BE2C (cell line): ENCODE results near the gene SRD5A1.

Source experiments
- DNase-seq: peaks from one replicate; pipeline ENCODE4 v3.0.0-alpha.2; 2020
- H3K27me3 ChIP-seq: fragments of 250-450 bp; sonication (Bioruptor Pico); 2 replicates; pipeline ENCODE4 v1.5.1; 2020; ENCODE audit warnings: mild to moderate bottlenecking
- H3K36me3 ChIP-seq: fragments of 250-450 bp; sonication (Bioruptor Pico); 2 replicates; pipeline ENCODE4 v1.5.1; 2020; ENCODE audit warnings: mild to moderate bottlenecking
- H3K4me1 ChIP-seq: fragments of 250-450 bp; sonication (Bioruptor Pico); 2 replicates; pipeline ENCODE4 v1.5.1; 2020
- H3K4me3 ChIP-seq: 2 replicates; pipeline ENCODE4 v1.5.1; 2011; ENCODE audit warnings: low read depth, low read length
- H3K9me3 ChIP-seq: fragments of 250-450 bp; sonication (Bioruptor Pico); 2 replicates; pipeline ENCODE4 v1.5.1; 2020
- TF ChIP-seq, protein P1 (sequence below): IDR thresholded peaks from 2 replicates; pipeline ENCODE4 v1.5.1; 2012; ENCODE audit warnings: mild to moderate bottlenecking, low read depth, low read length

SRD5A1 gene

DNA sequence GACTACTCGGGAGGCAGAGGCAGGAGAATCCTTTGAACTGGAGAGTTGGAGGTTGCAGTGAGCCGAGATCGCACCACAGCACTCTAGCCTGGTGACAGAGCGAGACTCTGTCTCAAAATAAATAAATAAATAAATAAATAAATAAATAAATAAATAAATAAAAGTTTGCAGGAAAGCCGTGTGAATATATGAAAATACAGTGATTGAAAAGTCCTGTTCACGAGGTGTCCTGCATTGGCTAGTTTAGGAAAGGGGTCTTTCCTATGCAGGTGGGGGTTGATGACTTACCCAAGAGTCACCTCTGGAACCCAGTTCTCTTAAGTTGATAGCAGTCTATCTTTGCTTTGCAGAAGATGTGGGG is 87.3 kb downstream of the SRD5A1 start:
- no peak overlapping the region for H3K4me3 ChIP-seq
- TF ChIP-seq, protein P1, sequence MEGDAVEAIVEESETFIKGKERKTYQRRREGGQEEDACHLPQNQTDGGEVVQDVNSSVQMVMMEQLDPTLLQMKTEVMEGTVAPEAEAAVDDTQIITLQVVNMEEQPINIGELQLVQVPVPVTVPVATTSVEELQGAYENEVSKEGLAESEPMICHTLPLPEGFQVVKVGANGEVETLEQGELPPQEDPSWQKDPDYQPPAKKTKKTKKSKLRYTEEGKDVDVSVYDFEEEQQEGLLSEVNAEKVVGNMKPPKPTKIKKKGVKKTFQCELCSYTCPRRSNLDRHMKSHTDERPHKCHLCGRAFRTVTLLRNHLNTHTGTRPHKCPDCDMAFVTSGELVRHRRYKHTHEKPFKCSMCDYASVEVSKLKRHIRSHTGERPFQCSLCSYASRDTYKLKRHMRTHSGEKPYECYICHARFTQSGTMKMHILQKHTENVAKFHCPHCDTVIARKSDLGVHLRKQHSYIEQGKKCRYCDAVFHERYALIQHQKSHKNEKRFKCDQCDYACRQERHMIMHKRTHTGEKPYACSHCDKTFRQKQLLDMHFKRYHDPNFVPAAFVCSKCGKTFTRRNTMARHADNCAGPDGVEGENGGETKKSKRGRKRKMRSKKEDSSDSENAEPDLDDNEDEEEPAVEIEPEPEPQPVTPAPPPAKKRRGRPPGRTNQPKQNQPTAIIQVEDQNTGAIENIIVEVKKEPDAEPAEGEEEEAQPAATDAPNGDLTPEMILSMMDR: no peak
- H3K36me3 ChIP-seq: peaks cover 38% of the 10 kb centered on the region
- DNase-seq: no peak
- H3K4me1 ChIP-seq: peaks cover 11% of the 10 kb centered on the region
- H3K27me3 ChIP-seq: no peaks in the 10 kb centered on the region
- no peaks in the 10 kb centered on the region for H3K9me3 ChIP-seq

DNA sequence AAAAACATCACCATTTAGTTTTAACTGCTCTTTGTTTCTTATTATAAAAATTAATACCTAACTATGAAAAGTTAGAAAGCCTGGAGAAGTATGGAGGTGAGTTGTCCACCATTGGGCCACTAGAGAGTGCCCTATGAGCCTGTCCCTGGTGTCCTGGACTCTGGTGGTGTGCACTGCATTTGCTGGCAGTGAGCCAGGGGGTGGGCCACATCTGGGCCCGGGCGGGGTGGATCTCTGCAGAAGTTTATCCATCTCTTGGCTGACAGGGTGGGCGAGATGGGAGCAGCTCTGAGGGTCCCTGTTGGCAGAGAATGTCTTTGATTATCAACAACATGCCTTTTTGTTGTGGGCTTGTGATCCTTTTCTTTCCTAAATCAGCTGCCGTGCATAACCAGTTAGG is 88.2 kb downstream of the SRD5A1 start:
- Histone ChIP-seq H3K27me3 (no peaks in the 10 kb centered on the region), H3K4me3 (no peak overlapping the region), H3K9me3 (no peaks in the 10 kb centered on the region), H3K36me3 (peaks cover 29% of the 10 kb centered on the region), H3K4me1 (peaks cover 10% of the 10 kb centered on the region)
- DNase-seq: peak; percentile 56
- TF ChIP-seq, protein P1: no peak

DNA sequence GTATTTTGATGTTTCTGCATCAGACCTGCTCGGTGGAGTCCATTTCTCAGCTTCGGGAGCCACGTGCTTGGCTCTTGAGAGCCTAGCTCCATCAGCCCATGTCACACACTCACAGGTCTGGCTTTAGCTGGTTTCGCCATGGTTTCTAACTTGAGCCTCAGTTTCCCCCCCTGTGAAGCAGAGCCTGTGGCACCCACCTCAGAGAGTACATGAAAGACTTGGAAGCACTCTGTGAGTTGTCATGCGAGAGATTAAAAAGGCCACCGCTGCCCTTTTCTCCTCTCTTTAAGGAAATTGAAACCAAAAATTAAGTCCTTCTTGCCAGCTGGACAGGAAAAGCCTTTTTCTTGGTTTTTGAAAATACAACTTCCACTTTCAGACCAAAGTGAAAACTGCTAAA is 88.8 kb downstream of the SRD5A1 start:
- H3K27me3 ChIP-seq: no peaks in the 10 kb centered on the region
- H3K4me3 ChIP-seq: no peak overlapping the region
- TF ChIP-seq, protein P1: no peak
- peaks cover 7% of the 10 kb centered on the region for H3K4me1 ChIP-seq
- no peak for DNase-seq
- H3K36me3 ChIP-seq: peaks cover 26% of the 10 kb centered on the region
- H3K9me3 ChIP-seq: no peaks in the 10 kb centered on the region

DNA sequence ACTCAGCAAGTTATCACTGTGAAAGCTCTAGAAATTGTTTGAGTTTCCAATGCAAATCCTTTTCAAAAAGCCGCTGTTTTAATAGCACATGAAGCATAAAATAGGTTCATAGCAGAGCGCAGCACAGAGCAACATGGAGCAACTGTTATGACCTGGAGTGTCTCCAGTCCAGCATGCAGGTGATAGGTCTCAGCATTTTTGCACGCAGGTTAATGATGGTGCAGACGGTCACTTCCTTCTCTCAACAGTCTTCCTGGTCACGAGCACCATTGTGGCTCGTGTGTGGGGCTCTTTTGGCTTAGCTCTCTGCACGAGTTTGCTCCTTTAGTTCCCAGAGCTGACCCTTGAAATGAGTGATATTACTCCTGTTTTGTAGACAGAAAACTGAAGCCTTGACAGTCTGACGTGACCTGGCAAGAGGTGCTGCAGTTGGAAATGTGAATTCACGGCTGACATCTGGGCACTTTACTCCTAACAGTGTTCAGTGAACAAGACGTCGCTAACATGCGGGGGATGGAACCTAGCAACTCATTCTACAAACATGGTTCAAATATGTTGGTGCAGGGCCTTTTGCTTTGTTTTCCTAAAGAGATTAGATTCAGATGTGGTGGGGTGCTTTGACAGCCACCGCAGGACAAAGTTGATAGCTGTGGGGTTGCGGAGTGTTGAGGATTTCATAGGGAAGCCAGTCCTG is 90.0 kb downstream of the SRD5A1 start:
- H3K4me3 ChIP-seq: no peak overlapping the region
- no peak for DNase-seq
- peaks cover 26% of the 10 kb centered on the region for H3K36me3 ChIP-seq
- peaks cover 16% of the 10 kb centered on the region for H3K4me1 ChIP-seq
- H3K27me3 ChIP-seq: no peaks in the 10 kb centered on the region
- H3K9me3 ChIP-seq: no peaks in the 10 kb centered on the region
- TF ChIP-seq, protein P1: no peak

DNA sequence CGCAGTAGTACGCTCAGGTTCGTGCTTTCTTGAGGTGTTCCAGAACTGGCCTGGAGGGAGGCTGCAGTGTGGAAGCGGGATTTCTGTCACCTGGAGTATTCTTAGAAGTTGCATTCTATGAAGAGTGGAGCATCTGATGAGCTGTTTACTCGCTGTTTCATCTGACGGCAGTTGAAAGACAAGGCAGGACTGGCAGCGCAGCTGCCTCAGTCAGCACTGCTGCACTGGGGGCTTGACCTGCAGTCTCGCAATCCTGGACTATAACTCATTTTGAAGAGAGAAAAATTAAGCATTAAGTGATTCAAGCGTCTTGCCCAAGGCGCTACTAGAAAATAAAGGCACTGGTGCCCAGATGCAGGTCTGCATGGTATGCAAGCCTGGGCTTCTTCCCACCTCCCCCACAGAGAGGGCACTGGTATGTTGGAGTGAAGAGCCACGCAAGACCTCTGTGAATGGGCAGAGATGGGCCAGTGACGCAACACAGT is 90.6 kb downstream of the SRD5A1 start:
- no peak overlapping the region for H3K4me3 ChIP-seq
- H3K36me3 ChIP-seq: peaks cover 26% of the 10 kb centered on the region
- no peaks in the 10 kb centered on the region for H3K27me3 ChIP-seq
- no peaks in the 10 kb centered on the region for H3K9me3 ChIP-seq
- TF ChIP-seq, protein P1: no peak
- DNase-seq: no peak
- peaks cover 16% of the 10 kb centered on the region for H3K4me1 ChIP-seq
